ENCODE measurements around the gene PTGFRN.
"Not testable (repeated sequence)": the region's sequence is repeated elsewhere in the genome, so short reads cannot be mapped to it uniquely, and the experiment has no call there.

PTGFRN gene

GRCh38 chr1:116918714-116919357 is 9.1 kb downstream of the PTGFRN start:
- no peak for DNase-seq

- no peak for DNase-seq
Measured at GRCh38 chr1:116919802-116920201, 10.1 kb downstream of the PTGFRN start.

- no peak for DNase-seq
Measured at GRCh38 chr1:116920211-116920610, 10.5 kb downstream of the PTGFRN start.

- no peak for DNase-seq
Measured at GRCh38 chr1:116921301-116921885, 11.7 kb downstream of the PTGFRN start.

GRCh38 chr1:116921937-116922336 is 12.2 kb downstream of the PTGFRN start:
- DNase-seq, result no peak

GRCh38 chr1:116923421-116923820 is 13.7 kb downstream of the PTGFRN start:
- no peak for DNase-seq

GRCh38 chr1:116927049-116927798 is 17.5 kb downstream of the PTGFRN start:
- no peak for DNase-seq

DNA sequence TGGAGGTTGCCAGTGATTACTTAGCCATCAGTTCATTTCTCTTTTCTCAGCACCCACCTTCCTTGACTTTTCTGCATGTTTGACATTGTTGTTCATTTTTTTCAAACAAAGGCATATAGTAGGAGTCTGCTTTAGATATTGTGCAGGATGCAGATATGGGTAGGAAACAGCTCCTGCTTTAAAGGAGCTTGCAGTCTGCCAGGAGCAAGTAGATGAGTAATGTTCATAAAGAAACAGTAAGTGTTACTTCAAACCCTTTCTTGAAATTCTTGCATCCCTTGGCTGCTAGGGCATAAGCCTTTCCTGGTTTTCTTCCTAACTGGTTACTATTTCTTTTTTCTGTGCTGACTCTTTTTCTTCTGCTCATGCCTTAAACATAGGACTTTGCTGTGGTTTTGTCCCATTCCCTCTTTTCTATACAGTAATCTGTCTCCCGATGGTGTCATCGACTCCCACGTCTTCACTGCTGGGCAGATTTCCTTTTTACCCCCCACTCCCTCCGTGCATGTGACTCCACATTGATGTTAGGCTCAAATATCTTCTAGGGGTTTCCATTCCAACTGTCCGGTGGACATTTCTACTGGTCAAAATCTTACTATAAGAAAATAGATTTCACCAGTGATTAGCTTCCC is 20.4 kb downstream of the PTGFRN start:
- DNase-seq, result no peak

- peak; percentile 13 for DNase-seq
Measured at GRCh38 chr1:116931016-116931918, 21.6 kb downstream of the PTGFRN start.

DNA sequence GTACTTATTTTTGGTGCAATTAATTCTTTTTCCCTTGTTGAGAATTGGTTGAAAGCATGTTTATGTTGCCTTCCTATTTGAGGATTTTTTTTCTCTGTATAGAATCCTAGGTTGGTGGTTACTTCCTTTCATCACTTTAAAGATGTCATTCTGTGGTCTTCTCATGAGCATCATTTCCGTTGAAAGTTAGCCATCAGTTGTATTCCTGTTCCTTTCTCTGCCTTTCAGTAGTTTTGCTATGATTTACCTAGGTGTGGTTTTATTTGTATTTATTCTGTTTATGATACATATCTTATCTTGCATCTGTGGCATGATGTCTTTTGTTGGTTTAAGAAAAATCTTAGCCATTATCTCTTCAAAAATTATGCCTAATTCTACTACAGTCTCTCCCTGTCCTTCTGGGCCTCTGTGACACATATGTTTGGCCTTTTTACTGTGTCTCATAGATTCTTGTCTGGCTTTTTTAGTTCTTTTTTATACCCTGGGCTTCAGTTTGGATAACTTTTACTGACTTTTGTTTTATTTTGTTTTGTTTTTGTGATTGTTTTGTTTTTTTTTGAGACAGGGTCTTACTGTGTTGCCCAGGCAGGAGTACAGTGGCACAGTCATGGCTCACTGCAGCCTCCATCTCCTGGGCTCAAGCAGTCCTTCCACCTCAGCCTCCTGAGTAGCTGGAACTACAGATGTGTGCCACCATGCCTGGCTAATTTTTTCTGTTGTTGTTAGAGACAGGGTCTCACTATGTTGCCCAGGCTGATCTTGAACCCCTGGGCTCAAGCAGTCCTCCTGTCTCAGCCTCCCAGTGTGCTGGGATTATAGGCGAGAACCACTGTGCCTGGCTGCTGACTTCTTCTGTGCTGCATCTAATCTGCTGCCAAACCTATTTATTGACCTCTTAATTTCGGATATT is 24.1 kb downstream of the PTGFRN start:
- DNase-seq, result no peak

GRCh38 chr1:116934586-116935207 is 25.0 kb downstream of the PTGFRN start:
- peak; percentile 67 for DNase-seq

- DNase-seq, result no peak
Measured at GRCh38 chr1:116938216-116938615, 28.5 kb downstream of the PTGFRN start.

GRCh38 chr1:116939780-116940543 is 30.2 kb downstream of the PTGFRN start:
- not testable (repeated sequence) for DNase-seq

- DNase-seq, result no peak
Measured at GRCh38 chr1:116940814-116941599, 31.3 kb downstream of the PTGFRN start.

DNA sequence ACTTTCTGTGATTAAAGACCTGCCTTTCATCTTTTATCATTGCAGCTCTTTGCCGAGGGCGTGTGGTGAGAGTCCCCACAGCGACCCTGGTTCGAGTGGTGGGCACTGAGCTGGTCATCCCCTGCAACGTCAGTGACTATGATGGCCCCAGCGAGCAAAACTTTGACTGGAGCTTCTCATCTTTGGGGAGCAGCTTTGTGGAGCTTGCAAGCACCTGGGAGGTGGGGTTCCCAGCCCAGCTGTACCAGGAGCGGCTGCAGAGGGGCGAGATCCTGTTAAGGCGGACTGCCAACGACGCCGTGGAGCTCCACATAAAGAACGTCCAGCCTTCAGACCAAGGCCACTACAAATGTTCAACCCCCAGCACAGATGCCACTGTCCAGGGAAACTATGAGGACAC is 32.0 kb downstream of the PTGFRN start:
- no peak for DNase-seq

DNA sequence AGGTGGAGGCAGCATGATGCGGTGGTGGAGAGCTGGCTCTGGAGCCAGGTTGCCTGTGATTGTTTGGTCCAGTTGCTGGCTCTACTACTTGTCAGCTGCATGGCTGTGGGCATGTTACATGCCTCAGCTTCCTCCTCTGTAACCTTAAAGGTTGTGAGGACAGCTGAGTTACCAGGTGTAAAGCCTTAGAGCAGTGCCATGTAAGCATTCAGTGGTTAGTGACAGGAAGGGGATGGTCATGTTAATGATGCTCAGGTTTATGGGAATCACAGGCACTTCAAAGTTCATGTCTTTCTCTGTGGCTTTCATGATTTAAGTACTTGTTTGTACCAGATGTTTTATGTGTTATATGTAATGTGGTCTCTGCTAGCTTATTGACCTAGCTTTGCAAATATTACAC is 32.6 kb downstream of the PTGFRN start:
- DNase-seq, result no peak

DNA sequence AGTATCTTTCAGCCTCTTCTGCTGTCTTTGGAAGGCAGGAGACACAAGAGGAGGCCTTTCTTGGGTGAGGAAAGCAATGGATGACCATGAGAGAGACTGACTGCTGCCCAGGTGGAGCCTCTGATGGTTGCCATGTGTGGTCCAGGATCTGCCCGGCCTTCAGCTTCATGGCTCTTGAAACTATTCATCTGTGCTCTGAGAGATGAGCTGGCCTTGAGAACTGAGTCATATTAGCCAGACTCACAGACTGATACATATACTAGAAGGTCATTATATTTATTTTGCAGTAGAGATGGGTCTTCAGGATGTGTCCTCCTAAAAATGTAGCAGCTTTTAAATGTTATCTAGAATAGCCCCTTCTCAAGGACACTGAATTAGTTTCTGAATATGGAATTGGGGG is 33.7 kb downstream of the PTGFRN start:
- DNase-seq, result no peak

GRCh38 chr1:116944613-116945012 is 34.9 kb downstream of the PTGFRN start:
- no peak for DNase-seq

DNA sequence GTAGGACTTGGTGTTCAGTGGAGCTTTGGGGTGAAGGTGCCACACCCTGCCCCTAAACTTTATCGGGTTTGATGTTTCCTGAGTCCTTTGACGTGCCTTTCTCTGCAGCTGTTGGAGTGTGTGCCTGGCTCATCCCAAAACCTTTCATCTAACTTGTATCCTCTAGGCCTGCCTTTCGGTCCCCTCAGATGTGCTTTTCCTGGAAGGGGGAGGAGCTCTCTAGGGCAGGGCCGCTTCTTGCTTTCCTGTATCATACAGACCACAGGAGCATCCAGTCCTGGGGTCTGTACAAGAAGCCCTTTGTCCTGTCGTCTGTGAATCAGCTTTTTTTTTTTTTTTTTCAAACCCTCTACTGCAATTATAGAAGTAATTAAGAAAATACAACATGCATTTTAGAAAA is 35.7 kb downstream of the PTGFRN start:
- no peak for DNase-seq

Data from hematopoietic multipotent progenitor cell treated with erythropoietin and hydrocortisone succinate and interleukin-3 and kit ligand, for 6 days (in vitro differentiated cells).